Type B pancreatic cell (in vitro differentiated cells): Measurements from ENCODE around the gene SCAPER. TPM values are rescaled to one million over a fixed set of nuclear protein-coding genes. Genes with fewer than 3 reads are reported as not detected.
A peak's percentile ranks its signal among the peaks of the same experiment; 100 is the strongest.
"Not testable (repeated sequence)": the region's sequence is repeated elsewhere in the genome, so short reads cannot be mapped to it uniquely, and the experiment has no call there.

Experiments used
- DNase-seq: peaks from one replicate; pipeline ENCODE4 v3.0.0; 2021; ENCODE audit warnings: mixed read lengths; ENCODE audit not compliant: unreplicated experiment; ENCODE audit errors: extremely low spot score
- H3K27ac Mint-ChIP-seq: 2 replicates; pipeline ENCODE4 v1.8.0; 2021; ENCODE audit warnings: mild to moderate bottlenecking, mixed read lengths
- H3K27me3 Mint-ChIP-seq: 2 replicates; pipeline ENCODE4 v1.8.0; 2021; ENCODE audit warnings: mixed read lengths
- H3K36me3 Mint-ChIP-seq: 2 replicates; pipeline ENCODE4 v1.8.0; 2021; ENCODE audit warnings: mixed read lengths
- H3K4me1 Mint-ChIP-seq: one replicate; pipeline ENCODE4 v1.8.0; 2021; ENCODE audit warnings: mixed read lengths; ENCODE audit not compliant: unreplicated experiment
- H3K4me3 Mint-ChIP-seq: 2 replicates; pipeline ENCODE4 v1.8.0; 2021; ENCODE audit warnings: mild to moderate bottlenecking, mixed read lengths
- H3K9me3 Mint-ChIP-seq: 2 replicates; pipeline ENCODE4 v1.8.0; 2021; ENCODE audit warnings: mixed read lengths
- CTCF ChIP-seq: fragments of 200-600 bp; sonication (generic); conservative IDR thresholded peaks from 2 replicates; pipeline ENCODE4 v1.5.0; 2021; ENCODE audit warnings: antibody characterized with exemption, mild to moderate bottlenecking
- total RNA-seq: library from RNA; stranded (reverse); gene quantifications from 2 replicates; pipeline ENCODE4 v1.2.1, GENCODE V29; 2021; ENCODE audit warnings: low replicate concordance

The SCAPER gene
- total RNA-seq, 1 donor from 2014 or later: 26.6 TPM

- no peak overlapping the region for H3K4me3 Mint-ChIP-seq
- H3K4me1 Mint-ChIP-seq: peaks cover 5% of the 10 kb centered on the region
- H3K36me3 Mint-ChIP-seq: no peaks in the 10 kb centered on the region
- H3K27me3 Mint-ChIP-seq: no peaks in the 10 kb centered on the region
- TF ChIP-seq CTCF: no peak
- H3K9me3 Mint-ChIP-seq: no peaks in the 10 kb centered on the region
- H3K27ac Mint-ChIP-seq: peak overlapping the region; percentile 70
- DNase-seq: no peak
Observed at GRCh38 chr15:76439542-76439941, 465.6 kb downstream of the SCAPER start.

- no peak overlapping the region for H3K27ac Mint-ChIP-seq
- no peaks in the 10 kb centered on the region for H3K9me3 Mint-ChIP-seq
- H3K4me3 Mint-ChIP-seq: no peak overlapping the region
- H3K4me1 Mint-ChIP-seq: peaks cover 7% of the 10 kb centered on the region
- H3K27me3 Mint-ChIP-seq: no peaks in the 10 kb centered on the region
- no peak for DNase-seq
- no peak for TF ChIP-seq CTCF
- H3K36me3 Mint-ChIP-seq: peaks cover 14% of the 10 kb centered on the region
Observed at GRCh38 chr15:76433798-76434400, 471.2 kb downstream of the SCAPER start.

- not testable (repeated sequence) for H3K4me3 Mint-ChIP-seq, H3K4me1 Mint-ChIP-seq, DNase-seq, H3K27ac Mint-ChIP-seq, H3K9me3 Mint-ChIP-seq, H3K27me3 Mint-ChIP-seq
- H3K36me3 Mint-ChIP-seq: peaks cover 20% of the 10 kb centered on the region
Observed at GRCh38 chr15:76433036-76433435, 472.1 kb downstream of the SCAPER start.

GRCh38 chr15:76432604-76433003 lies 472.5 kb downstream of the SCAPER start:
- TF ChIP-seq CTCF: no peak
- H3K4me1 Mint-ChIP-seq: peaks cover 7% of the 10 kb centered on the region
- DNase-seq: no peak
- no peak overlapping the region for H3K4me3 Mint-ChIP-seq
- peaks cover 22% of the 10 kb centered on the region for H3K36me3 Mint-ChIP-seq
- no peaks in the 10 kb centered on the region for H3K9me3 Mint-ChIP-seq
- no peaks in the 10 kb centered on the region for H3K27me3 Mint-ChIP-seq
- no peak overlapping the region for H3K27ac Mint-ChIP-seq

GRCh38 chr15:76431971-76432370 lies 473.2 kb downstream of the SCAPER start:
- Mint-ChIP-seq H3K4me3 (no peak overlapping the region), H3K4me1 (peaks cover 7% of the 10 kb centered on the region), H3K9me3 (peaks cover under 1% of the 10 kb centered on the region), H3K36me3 (peaks cover 27% of the 10 kb centered on the region), H3K27ac (no peak overlapping the region), H3K27me3 (no peaks in the 10 kb centered on the region)
- TF ChIP-seq CTCF: no peak
- no peak for DNase-seq

GRCh38 chr15:76430711-76431110 lies 474.4 kb downstream of the SCAPER start:
- not testable (repeated sequence) for DNase-seq, H3K27ac Mint-ChIP-seq, H3K4me3 Mint-ChIP-seq, H3K4me1 Mint-ChIP-seq, H3K9me3 Mint-ChIP-seq, H3K27me3 Mint-ChIP-seq
- H3K36me3 Mint-ChIP-seq: peaks cover 33% of the 10 kb centered on the region

GRCh38 chr15:76429661-76430060 lies 475.5 kb downstream of the SCAPER start:
- H3K9me3 Mint-ChIP-seq: peaks cover 12% of the 10 kb centered on the region
- no peak for TF ChIP-seq CTCF
- H3K4me3 Mint-ChIP-seq: no peak overlapping the region
- DNase-seq: no peak
- H3K36me3 Mint-ChIP-seq: peaks cover 40% of the 10 kb centered on the region
- H3K4me1 Mint-ChIP-seq: peaks cover 7% of the 10 kb centered on the region
- no peaks in the 10 kb centered on the region for H3K27me3 Mint-ChIP-seq
- no peak overlapping the region for H3K27ac Mint-ChIP-seq
